ENCODE measurements around the gene TRIM50. TPM values are rescaled to one million over a fixed set of nuclear protein-coding genes. Genes with fewer than 3 reads are reported as not detected.
"Not testable (repeated sequence)": the region's sequence is repeated elsewhere in the genome, so short reads cannot be mapped to it uniquely, and the experiment has no call there.

The TRIM50 gene
- not detected in 2 replicates for total RNA-seq

DNA sequence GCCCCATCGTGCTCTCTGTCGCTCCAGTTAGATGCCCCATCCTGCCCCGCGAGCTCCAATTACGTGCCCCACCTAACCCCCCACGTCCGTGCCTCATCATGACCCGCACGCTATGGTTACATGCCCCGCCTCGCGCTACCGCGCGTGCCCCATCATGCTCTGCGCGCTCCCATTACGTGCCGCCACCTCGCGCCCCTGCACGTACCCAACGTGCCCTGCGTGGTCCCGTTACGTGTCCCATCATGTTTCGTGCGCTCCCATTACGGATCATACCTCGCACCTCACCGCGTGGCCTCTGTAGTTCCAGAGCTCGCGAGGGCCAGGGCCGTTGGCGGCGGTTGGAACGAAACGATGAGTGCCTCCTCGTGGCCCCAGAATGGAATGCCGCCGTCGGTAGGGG is at the start of gene TRIM50, which contains the start of gene FKBP6:
TRIM50 (minus strand) TSS at position 161 of the 400 bp plus-strand sequence. CDS start 3,295 bp downstream, outside the sequence.
FKBP6 (plus strand) TSS at position 240 of the 400 bp plus-strand sequence. CDS start 268 bp downstream, outside the sequence.
- not testable (repeated sequence) for H3K4me3 ChIP-seq (ENCODE audit: low read depth, low read length); DNase-seq (ENCODE audit: low read depth)

DNA sequence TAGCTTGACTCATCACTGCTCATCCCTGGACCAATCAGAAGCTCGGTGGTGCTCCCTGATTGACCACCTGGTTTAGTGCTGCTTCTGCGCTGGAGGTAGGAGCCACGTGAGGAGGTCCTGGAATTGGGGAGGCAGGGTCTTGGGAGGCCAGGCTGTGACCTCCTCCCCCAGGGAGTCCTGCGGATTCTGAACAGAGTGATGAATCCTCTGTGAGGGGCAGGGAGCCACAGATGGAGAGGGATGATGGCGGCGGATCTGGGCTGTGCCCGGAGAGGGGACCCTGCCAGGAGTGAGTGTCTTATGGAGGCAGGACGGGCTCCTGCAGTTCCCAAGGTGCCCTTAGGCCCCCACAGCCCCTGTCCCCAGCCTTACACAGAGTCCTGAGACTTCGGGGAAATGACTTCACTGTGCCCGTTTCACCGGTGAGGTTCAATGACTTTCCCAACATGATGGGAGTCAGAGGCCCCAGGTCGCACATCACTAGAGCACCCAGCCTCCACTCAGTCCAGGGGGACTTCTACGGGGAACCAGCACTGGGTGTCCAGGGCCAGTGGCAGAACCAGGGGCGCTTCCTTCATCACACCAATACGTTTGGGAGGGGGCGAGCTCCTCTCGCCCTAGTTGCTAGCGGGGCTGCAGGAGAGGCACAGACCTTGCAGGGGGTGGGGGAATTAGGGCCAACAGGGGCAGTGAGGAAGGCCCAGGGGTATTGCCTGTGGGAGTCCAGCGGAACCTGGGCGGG is 49.0 kb upstream of the TRIM50 start:
- DNase-seq (ENCODE audit: low read depth), result no peak
- no peak overlapping the region for H3K4me3 ChIP-seq (ENCODE audit: low read depth, low read length)
- TF ChIP-seq CTCF (conservative IDR thresholded peaks at IDR 0.05; ENCODE audit: low read depth, low read length), result no peak

DNA sequence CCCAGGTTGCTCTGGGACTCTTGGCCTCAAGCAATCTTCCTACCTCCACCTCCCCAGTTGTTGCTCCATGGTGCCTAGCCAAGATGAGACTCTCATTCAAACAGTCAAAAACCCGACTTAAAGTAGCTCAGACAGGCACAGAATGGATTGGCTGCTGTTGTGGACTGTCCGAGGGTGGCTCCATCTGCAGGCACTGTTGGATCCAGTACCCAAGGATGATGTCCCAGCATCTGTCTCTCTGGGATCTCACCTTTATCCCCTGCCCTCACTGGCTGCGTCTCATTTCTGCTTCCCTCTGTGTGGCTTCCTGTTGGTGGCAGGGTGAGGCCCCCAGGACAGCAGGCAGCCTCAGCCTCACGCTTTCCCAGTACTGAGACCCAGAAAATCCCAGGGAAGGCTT is 48.4 kb upstream of the TRIM50 start:
- not testable (repeated sequence) for DNase-seq (ENCODE audit: low read depth); H3K4me3 ChIP-seq (ENCODE audit: low read depth, low read length)

- no peak for TF ChIP-seq CTCF (conservative IDR thresholded peaks at IDR 0.05; ENCODE audit: low read depth, low read length)
- H3K4me3 ChIP-seq (ENCODE audit: low read depth, low read length), result no peak overlapping the region
Measured at GRCh38 chr7:73373741-73374140, 45.9 kb upstream of the TRIM50 start.

DNA sequence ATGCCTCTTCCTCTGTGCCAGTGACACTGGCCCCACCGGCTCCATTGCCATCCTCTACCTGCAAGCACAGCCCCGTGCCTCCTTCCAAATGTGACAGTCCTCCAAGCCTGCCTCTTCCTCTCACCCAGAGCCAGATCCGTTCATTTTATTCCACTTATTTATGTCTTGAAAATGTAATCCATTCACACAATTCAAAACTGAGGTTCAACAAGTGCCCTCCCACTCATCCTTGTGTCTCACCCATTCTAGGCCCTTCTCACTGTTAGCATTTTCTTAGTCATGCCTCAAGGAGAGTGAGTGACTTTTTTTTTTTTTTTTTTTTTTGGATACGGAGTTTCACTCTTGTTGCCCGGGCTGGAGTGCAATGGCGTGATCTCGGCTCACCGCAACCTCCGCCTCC is 41.7 kb upstream of the TRIM50 start:
- no peak for DNase-seq (ENCODE audit: low read depth)
- H3K4me3 ChIP-seq (ENCODE audit: low read depth, low read length), result no peak overlapping the region
- no peak for TF ChIP-seq CTCF (conservative IDR thresholded peaks at IDR 0.05; ENCODE audit: low read depth, low read length)

More at GRCh38 chr7:73373741-73374140, 45.9 kb upstream of the TRIM50 start:
- no peak for DNase-seq (ENCODE audit: low read depth)

- DNase-seq (ENCODE audit: low read depth), result no peak
- TF ChIP-seq CTCF (conservative IDR thresholded peaks at IDR 0.05; ENCODE audit: low read depth, low read length), result no peak
- no peak overlapping the region for H3K4me3 ChIP-seq (ENCODE audit: low read depth, low read length)
Measured at GRCh38 chr7:73369009-73369408, 41.1 kb upstream of the TRIM50 start.

DNA sequence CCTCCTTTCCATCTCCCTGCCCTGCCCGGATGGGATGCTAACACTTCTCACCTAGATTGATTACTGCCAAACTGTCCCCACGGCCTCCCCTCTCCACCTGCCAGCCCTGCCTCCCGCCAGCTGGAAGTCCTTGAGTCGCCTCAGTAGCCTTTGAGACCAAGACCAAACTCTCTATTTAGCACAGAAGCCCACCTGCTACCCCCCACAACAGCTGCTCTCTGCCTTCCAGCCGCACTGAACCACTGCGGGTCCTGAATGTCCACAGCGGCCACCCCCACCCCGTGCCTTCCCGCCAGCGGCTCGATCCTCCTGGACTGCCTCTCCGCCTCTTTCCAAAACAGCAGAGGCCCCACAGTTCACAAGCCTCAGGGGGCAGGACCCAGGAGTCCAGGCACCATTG is 39.1 kb upstream of the TRIM50 start:
- no peak for DNase-seq (ENCODE audit: low read depth)
- H3K4me3 ChIP-seq (ENCODE audit: low read depth, low read length), result no peak overlapping the region
- TF ChIP-seq CTCF (conservative IDR thresholded peaks at IDR 0.05; ENCODE audit: low read depth, low read length), result no peak

GRCh38 chr7:73366127-73366526 is 38.2 kb upstream of the TRIM50 start:
- no peak for TF ChIP-seq CTCF (conservative IDR thresholded peaks at IDR 0.05; ENCODE audit: low read depth, low read length)
- no peak for DNase-seq (ENCODE audit: low read depth)
- H3K4me3 ChIP-seq (ENCODE audit: low read depth, low read length), result no peak overlapping the region

Data from epithelial cell of proximal tubule (primary cell).